Mucosa of descending colon (tissue), 3 donors: ENCODE results near the gene ZSCAN10. TPM values are rescaled to one million over a fixed set of nuclear protein-coding genes. Genes with fewer than 3 reads are reported as not detected.

Experiments used
- ATAC-seq: fragments of 200-7000 bp; cut with Tn5 transposase; one replicate; pipeline ENCODE4 v1.9.1; 2020; ENCODE audit warnings: mild to moderate bottlenecking, moderate library complexity
- DNase-seq, 3 donors: peaks; one replicate each; pipeline ENCODE4 v3.0.0-alpha.2; 2020
- H3K36me3 ChIP-seq: fragments of 200-600 bp; one replicate; pipeline ENCODE4 v1.8.0; 2021; ENCODE audit warnings: low read depth, mild to moderate bottlenecking
- H3K4me1 ChIP-seq: fragments of 200-600 bp; one replicate; pipeline ENCODE4 v1.8.0; 2021; ENCODE audit warnings: low read depth, mild to moderate bottlenecking
- H3K4me3 ChIP-seq: fragments of 200-600 bp; one replicate; pipeline ENCODE4 v1.8.0; 2021; ENCODE audit warnings: mild to moderate bottlenecking
- H3K9me3 ChIP-seq: fragments of 200-600 bp; one replicate; pipeline ENCODE4 v1.8.0; 2021; ENCODE audit warnings: mild to moderate bottlenecking
- intact Hi-C, 2 donors: fragments of 100-400 bp; cut with DNase I in 1 of 2; cut with micrococcal nuclease in 1 of 2; formaldehyde crosslinking; loops; one replicate each; pipeline versions ENCODE4 v1.11.0 to v1.11.1; 2022; cut with DNase I, micrococcal nuclease
- total RNA-seq, 3 donors: library from RNA; stranded (reverse); fragmentation: NEBNext Ultra II Directional in 2 of 3; extraction: Animal tissue kit (Norgen Biotek cat#: 25700) in 2 of 3; gene quantifications; one replicate each; pipeline versions ENCODE4 v1.2.1 to v1.2.4, GENCODE V29; 2021 to 2023
- TF ChIP-seq, protein P1 (sequence below): fragments of 200-600 bp; IDR thresholded peaks from one replicate; pipeline ENCODE4 v1.8.0; 2022; ENCODE audit warnings: antibody characterized with exemption, mild to moderate bottlenecking
- donor health status: DM: no; HTN: no; CAD: no; lungs with moderate emphysema.
- donor health status: DM: no; HTN: no; CAD: no.
- donor health status: DM: no; HTN: yes; CAD: no.

Gene ZSCAN10
- total RNA-seq, 3 donors from 2014 or later = not detected

DNA sequence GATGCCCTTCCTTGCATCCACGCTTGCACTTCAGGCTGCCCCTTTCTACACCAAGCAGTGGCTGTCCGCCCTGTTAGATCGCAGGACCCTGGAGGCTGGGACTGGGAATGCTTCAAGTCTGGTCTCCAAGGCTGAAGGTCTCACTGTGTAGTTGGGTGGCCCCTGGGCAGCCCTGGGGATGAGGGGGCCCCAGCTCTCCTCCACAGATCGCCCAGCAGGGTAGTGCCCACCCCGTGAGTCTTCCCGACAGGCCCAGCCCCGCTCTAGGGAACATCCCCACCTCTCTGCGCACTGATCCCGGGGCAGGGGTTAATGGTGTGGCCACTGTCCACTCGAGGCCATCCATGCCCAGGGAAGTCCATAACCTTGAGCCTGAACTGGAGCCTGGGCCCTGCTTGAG lies 46.1 kb upstream of the ZSCAN10 start:
- intact Hi-C loops = no loop called here
- DNase-seq = peak in 1 of 3 donors; percentile 42
- ATAC-seq = no peak
- peaks cover 12% of the 10 kb centered on the region for H3K4me1 ChIP-seq
- H3K4me3 ChIP-seq = no peak overlapping the region
- H3K9me3 ChIP-seq = no peaks in the 10 kb centered on the region
- TF ChIP-seq, protein P1, sequence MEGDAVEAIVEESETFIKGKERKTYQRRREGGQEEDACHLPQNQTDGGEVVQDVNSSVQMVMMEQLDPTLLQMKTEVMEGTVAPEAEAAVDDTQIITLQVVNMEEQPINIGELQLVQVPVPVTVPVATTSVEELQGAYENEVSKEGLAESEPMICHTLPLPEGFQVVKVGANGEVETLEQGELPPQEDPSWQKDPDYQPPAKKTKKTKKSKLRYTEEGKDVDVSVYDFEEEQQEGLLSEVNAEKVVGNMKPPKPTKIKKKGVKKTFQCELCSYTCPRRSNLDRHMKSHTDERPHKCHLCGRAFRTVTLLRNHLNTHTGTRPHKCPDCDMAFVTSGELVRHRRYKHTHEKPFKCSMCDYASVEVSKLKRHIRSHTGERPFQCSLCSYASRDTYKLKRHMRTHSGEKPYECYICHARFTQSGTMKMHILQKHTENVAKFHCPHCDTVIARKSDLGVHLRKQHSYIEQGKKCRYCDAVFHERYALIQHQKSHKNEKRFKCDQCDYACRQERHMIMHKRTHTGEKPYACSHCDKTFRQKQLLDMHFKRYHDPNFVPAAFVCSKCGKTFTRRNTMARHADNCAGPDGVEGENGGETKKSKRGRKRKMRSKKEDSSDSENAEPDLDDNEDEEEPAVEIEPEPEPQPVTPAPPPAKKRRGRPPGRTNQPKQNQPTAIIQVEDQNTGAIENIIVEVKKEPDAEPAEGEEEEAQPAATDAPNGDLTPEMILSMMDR = no peak
- H3K36me3 ChIP-seq = no peaks in the 10 kb centered on the region

GRCh38 chr16:3144321-3144983 lies 45.4 kb upstream of the ZSCAN10 start:
- Histone ChIP-seq H3K4me3 (no peak overlapping the region), H3K4me1 (peaks cover 9% of the 10 kb centered on the region), H3K9me3 (no peaks in the 10 kb centered on the region), H3K36me3 (no peaks in the 10 kb centered on the region)
- intact Hi-C loops = no loop called here
- TF ChIP-seq, protein P1 = no peak
- ATAC-seq = peak; percentile 3
- DNase-seq = peak in 1 of 3 donors; percentile 39

GRCh38 chr16:3143598-3144320 lies 44.7 kb upstream of the ZSCAN10 start:
- Histone ChIP-seq H3K4me3 (no peak overlapping the region), H3K36me3 (no peaks in the 10 kb centered on the region), H3K9me3 (no peaks in the 10 kb centered on the region), H3K4me1 (peaks cover 8% of the 10 kb centered on the region)
- TF ChIP-seq, protein P1 = no peak
- intact Hi-C loops = no loop called here
- ATAC-seq (peak; percentile 94), DNase-seq (peak; percentile 68 to 81 (median 76))

- H3K4me1 ChIP-seq = peaks cover 8% of the 10 kb centered on the region
- DNase-seq (peak in 1 of 3 donors; percentile 41), ATAC-seq (no peak)
- H3K4me3 ChIP-seq = no peak overlapping the region
- H3K9me3 ChIP-seq = no peaks in the 10 kb centered on the region
- TF ChIP-seq, protein P1 = no peak
- intact Hi-C loops = no loop called here
- H3K36me3 ChIP-seq = no peaks in the 10 kb centered on the region
These were observed 44.1 kb upstream of the ZSCAN10 start for GRCh38 chr16:3143189-3143588.

DNA sequence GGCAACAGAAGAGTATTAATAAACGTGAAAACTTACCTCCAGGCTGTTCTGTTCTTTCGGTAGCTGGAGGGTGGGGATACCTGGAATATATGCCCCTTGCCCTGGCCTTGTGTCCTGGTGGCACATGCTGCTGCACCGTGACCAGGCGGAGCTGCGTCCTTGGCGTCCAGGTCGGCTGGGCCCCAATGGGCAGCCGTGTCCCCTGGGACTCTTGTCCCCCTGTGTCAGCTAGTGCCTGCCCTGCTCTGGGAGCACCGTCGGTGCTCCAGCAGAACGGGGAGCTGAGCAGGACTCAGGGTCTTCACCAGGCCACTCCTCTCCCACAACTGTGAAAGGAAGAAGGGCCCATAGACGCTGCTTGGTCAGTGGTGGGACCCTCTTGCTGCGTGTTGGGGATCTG lies 43.7 kb upstream of the ZSCAN10 start:
- TF ChIP-seq, protein P1 = no peak

More for the DNA sequence above, 43.7 kb upstream of the ZSCAN10 start:
- no peak overlapping the region for H3K4me3 ChIP-seq
- ATAC-seq = no peak
- no peaks in the 10 kb centered on the region for H3K36me3 ChIP-seq
- intact Hi-C loops = no loop called here
- peaks cover 8% of the 10 kb centered on the region for H3K4me1 ChIP-seq
- no peaks in the 10 kb centered on the region for H3K9me3 ChIP-seq
- DNase-seq = peak in 1 of 3 donors; percentile 48
